Liver (tissue), 9 donors: ENCODE data around the gene EHMT1. TPM values are rescaled to one million over a fixed set of nuclear protein-coding genes. Genes with fewer than 3 reads are reported as not detected.
A peak's percentile ranks its signal among the peaks of the same experiment; 100 is the strongest.

Experiments
- DNase-seq: peaks from one replicate; pipeline ENCODE4 v3.0.0-alpha.2; 2017; ENCODE audit warnings: low spot score
- H3K27ac ChIP-seq, 2 donors: one replicate each; pipeline ENCODE4 v1.7.0; 2013; ENCODE audit warnings: inconsistent platforms in 2 of 2, low read length in 2 of 2, control low read depth in 1 of 2, low read depth in 1 of 2, mild to moderate bottlenecking in 1 of 2
- H3K27me3 ChIP-seq, 4 donors: one replicate each; pipeline versions ENCODE4 v1.6.1 to v1.7.0; 2013; ENCODE audit warnings: low read length in 3 of 4, inconsistent platforms in 1 of 4, mild to moderate bottlenecking in 1 of 4, moderate library complexity in 1 of 4; ENCODE audit not compliant: control insufficient read depth in 4 of 4, insufficient read depth in 4 of 4
- H3K36me3 ChIP-seq, 4 donors: one replicate each; pipeline versions ENCODE4 v1.6.1 to v1.7.0; 2013; ENCODE audit warnings: low read length in 3 of 4, mild to moderate bottlenecking in 3 of 4, low read depth in 1 of 4, moderate library complexity in 1 of 4; ENCODE audit not compliant: control insufficient read depth in 4 of 4, insufficient read depth in 3 of 4
- H3K4me1 ChIP-seq, 4 donors: one replicate each; pipeline versions ENCODE4 v1.6.1 to v1.7.0; 2013; ENCODE audit warnings: low read length in 3 of 4, mild to moderate bottlenecking in 3 of 4, moderate library complexity in 1 of 4; ENCODE audit not compliant: control insufficient read depth in 4 of 4, insufficient read depth in 4 of 4
- H3K4me3 ChIP-seq, 3 donors: one replicate each; pipeline versions ENCODE4 v1.6.1 to v1.7.0; 2013; ENCODE audit warnings: low read length in 3 of 3, control low read depth in 1 of 3, low read depth in 1 of 3, mild to moderate bottlenecking in 1 of 3
- H3K9ac ChIP-seq, 2 donors: one replicate each; pipeline ENCODE4 v1.7.0; 2013; ENCODE audit warnings: low read length in 2 of 2, mild to moderate bottlenecking in 2 of 2, moderate library complexity in 2 of 2, control low read depth in 1 of 2, low read depth in 1 of 2
- H3K9me3 ChIP-seq, 4 donors: one replicate each; pipeline versions ENCODE4 v1.6.1 to v1.7.0; 2013; ENCODE audit warnings: low read length in 3 of 4; ENCODE audit not compliant: control insufficient read depth in 4 of 4
- CTCF ChIP-seq: fragments of 150-350 bp; IDR thresholded peaks from 2 replicates; pipeline ENCODE4 v1.5.1; 2017; ENCODE audit warnings: improper control_type of control experiment, low read depth, low read length; ENCODE audit not compliant: missing input control
- EGR1 ChIP-seq, 2 donors: IDR thresholded peaks; 2 replicates each; pipeline ENCODE4 v1.6.1; 2016 to 2018; ENCODE audit warnings: antibody characterized with exemption in 2 of 2, low read depth in 2 of 2
- FOXA1 ChIP-seq: IDR thresholded peaks from 2 replicates; pipeline ENCODE4 v1.6.1; 2016; ENCODE audit warnings: antibody characterized with exemption
- FOXA2 ChIP-seq: IDR thresholded peaks from 2 replicates; pipeline ENCODE4 v1.6.1; 2016; ENCODE audit warnings: antibody characterized with exemption
- HNF4A ChIP-seq, 2 donors: conservative IDR thresholded peaks; 2 replicates each; pipeline ENCODE4 v1.6.1; 2016; ENCODE audit warnings: antibody characterized with exemption in 2 of 2, mild to moderate bottlenecking in 2 of 2
- HNF4G ChIP-seq: IDR thresholded peaks from 2 replicates; pipeline ENCODE4 v1.6.1; 2016; ENCODE audit warnings: antibody characterized with exemption
- JUND ChIP-seq, 2 donors: IDR thresholded peaks; 2 replicates each; pipeline ENCODE4 v1.6.1; 2016; ENCODE audit warnings: antibody characterized with exemption in 2 of 2
- NR2F2 ChIP-seq: IDR thresholded peaks from 2 replicates; pipeline ENCODE4 v1.6.1; 2016; ENCODE audit warnings: antibody characterized with exemption
- RAD21 ChIP-seq, 2 donors: IDR thresholded peaks; 2 replicates each; pipeline ENCODE4 v1.6.1; 2016; ENCODE audit warnings: antibody characterized with exemption in 2 of 2, mild to moderate bottlenecking in 2 of 2
- RXRA ChIP-seq, 2 donors: IDR thresholded peaks; 2 replicates each; pipeline ENCODE4 v1.6.1; 2017 to 2018; ENCODE audit warnings: antibody characterized with exemption in 2 of 2, mild to moderate bottlenecking in 1 of 2
- SP1 ChIP-seq: IDR thresholded peaks from 2 replicates; pipeline ENCODE4 v1.6.1; 2018; ENCODE audit warnings: antibody characterized with exemption, mild to moderate bottlenecking
- YY1 ChIP-seq: IDR thresholded peaks from 2 replicates; pipeline ENCODE4 v1.6.1; 2016; ENCODE audit warnings: antibody characterized with exemption, mild to moderate bottlenecking
- WGBS: extraction: QIAGEN DNeasy Blood & Tissue Kit; methylation state at CpG from one replicate; pipeline ENCODE4 v1.1.7; 2013; 5-methylcytosine and 5-hydroxymethylcytosine counted together
- polyA plus RNA-seq, 2 donors: library from polyadenylated mRNA; stranded (reverse) in 1 of 2; unstranded in 1 of 2; fragments of 200-250 nt in 1 of 2; fragments of >200 nt in 1 of 2; fragmentation: Nextera tagmentation in 1 of 2; extraction: Ambion mirVana in 1 of 2; gene quantifications; one replicate each; pipeline versions ENCODE4 v1.2.1 to v1.2.3, GENCODE V29; 2013 to 2015
- total RNA-seq, 2 donors: library from RNA; depleted of rRNA; stranded (reverse); fragments of >200 nt; gene quantifications; one replicate each; pipeline ENCODE4 v1.2.3, GENCODE V29; 2014
- TF ChIP-seq, protein P1 (sequence below): IDR thresholded peaks from 2 replicates; pipeline ENCODE4 v1.6.1; 2016; ENCODE audit warnings: antibody characterized with exemption, mild to moderate bottlenecking
- TF ChIP-seq, protein P2 (sequence below): IDR thresholded peaks from 2 replicates; pipeline ENCODE4 v1.6.1; 2016; ENCODE audit warnings: antibody characterized with exemption
- donor health status: healthy.
- donor health status: healthy.
- donor health status: healthy.
- donor health status: healthy.
- donor health status: healthy.

The EHMT1 gene
- total and polyA plus RNA-seq, 4 donors = 16.1 to 48.2 (median 27.3) TPM

DNA sequence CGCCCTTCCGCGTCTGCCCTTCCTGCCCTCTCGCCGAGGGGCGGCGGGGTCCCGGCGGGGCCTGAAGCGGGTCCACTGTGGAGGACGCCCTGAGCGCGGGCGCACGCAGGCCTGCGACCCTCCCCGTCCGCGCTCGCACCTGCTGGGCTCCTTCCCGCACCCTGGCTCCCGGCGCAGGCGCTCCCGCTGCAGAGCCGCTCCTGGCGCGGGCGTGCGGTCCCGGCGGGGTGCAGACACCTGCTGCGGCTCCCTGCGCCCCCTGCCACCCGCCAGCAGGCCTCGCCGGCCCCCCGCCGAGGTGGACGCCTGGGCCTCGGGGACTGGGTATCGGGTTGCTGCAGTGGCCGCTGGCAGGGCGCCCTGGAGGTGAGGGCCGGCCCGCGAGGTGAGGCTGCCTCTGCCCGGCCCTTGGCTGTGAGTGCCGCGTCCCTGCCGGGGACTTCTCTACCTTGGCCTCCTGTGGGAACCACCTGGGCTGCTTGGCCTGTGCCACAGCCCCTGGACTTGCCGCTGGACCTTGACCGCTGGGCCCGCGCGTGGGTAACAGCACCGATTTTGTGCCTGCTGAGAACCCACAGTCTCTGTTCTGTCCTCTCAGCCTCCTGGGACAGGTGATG lies 12.7 kb upstream of the EHMT1 start:
- H3K27ac ChIP-seq = peak overlapping the region; percentile 82 to 87

DNA sequence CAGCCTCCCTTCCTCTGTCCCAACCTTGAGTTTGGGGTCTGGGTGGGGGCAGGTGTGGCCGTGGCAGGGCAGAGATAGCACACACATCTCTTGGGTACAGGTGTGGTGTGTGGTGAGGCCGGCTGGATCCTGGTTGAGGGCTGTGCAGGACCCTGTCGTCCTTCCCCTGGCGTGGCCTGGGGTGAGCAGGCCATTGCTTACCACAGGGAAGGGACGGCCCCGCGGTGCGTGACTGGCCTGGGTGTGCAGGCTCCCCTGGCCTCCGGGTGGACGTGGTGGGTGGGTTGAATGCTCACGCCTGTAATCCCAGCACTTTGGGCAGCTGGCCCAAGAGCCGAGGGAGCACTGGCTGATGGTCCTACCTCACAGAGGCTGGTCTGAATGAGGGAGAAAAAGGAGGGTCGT lies 12.1 kb upstream of the EHMT1 start:
- Histone ChIP-seq H3K27me3 (no peaks in the 10 kb centered on the region), H3K4me3 (peak overlapping the region; percentile 5 to 84 (median 80)), H3K27ac (peak overlapping the region; percentile 82 to 87), H3K4me1 (peaks cover 10 to 38% (median 34%) of the 10 kb centered on the region in 4 donors), H3K9me3 (no peaks in the 10 kb centered on the region), H3K36me3 (no peaks in the 10 kb centered on the region), H3K9ac (peak overlapping the region in 1 of 2 donors; percentile 84)
- DNase-seq = no peak
- WGBS = 34% methylated on average over 13 of the region's 13 CpGs
- TF ChIP-seq, protein P1, sequence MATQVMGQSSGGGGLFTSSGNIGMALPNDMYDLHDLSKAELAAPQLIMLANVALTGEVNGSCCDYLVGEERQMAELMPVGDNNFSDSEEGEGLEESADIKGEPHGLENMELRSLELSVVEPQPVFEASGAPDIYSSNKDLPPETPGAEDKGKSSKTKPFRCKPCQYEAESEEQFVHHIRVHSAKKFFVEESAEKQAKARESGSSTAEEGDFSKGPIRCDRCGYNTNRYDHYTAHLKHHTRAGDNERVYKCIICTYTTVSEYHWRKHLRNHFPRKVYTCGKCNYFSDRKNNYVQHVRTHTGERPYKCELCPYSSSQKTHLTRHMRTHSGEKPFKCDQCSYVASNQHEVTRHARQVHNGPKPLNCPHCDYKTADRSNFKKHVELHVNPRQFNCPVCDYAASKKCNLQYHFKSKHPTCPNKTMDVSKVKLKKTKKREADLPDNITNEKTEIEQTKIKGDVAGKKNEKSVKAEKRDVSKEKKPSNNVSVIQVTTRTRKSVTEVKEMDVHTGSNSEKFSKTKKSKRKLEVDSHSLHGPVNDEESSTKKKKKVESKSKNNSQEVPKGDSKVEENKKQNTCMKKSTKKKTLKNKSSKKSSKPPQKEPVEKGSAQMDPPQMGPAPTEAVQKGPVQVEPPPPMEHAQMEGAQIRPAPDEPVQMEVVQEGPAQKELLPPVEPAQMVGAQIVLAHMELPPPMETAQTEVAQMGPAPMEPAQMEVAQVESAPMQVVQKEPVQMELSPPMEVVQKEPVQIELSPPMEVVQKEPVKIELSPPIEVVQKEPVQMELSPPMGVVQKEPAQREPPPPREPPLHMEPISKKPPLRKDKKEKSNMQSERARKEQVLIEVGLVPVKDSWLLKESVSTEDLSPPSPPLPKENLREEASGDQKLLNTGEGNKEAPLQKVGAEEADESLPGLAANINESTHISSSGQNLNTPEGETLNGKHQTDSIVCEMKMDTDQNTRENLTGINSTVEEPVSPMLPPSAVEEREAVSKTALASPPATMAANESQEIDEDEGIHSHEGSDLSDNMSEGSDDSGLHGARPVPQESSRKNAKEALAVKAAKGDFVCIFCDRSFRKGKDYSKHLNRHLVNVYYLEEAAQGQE = no peak
- TF ChIP-seq EGR1 (IDR thresholded peaks at IDR 0.05; ENCODE audit: low read depth in 2 of 2) (no peak), RAD21 (IDR thresholded peaks at IDR 0.05) (no peak), NR2F2 (no peak), FOXA1 (no peak), FOXA2 (no peak)
- TF ChIP-seq, protein P2, sequence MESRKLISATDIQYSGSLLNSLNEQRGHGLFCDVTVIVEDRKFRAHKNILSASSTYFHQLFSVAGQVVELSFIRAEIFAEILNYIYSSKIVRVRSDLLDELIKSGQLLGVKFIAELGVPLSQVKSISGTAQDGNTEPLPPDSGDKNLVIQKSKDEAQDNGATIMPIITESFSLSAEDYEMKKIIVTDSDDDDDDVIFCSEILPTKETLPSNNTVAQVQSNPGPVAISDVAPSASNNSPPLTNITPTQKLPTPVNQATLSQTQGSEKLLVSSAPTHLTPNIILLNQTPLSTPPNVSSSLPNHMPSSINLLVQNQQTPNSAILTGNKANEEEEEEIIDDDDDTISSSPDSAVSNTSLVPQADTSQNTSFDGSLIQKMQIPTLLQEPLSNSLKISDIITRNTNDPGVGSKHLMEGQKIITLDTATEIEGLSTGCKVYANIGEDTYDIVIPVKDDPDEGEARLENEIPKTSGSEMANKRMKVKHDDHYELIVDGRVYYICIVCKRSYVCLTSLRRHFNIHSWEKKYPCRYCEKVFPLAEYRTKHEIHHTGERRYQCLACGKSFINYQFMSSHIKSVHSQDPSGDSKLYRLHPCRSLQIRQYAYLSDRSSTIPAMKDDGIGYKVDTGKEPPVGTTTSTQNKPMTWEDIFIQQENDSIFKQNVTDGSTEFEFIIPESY = no peak

More for the DNA sequence above, 12.7 kb upstream of the EHMT1 start:
- WGBS = 2% methylated on average over 57 of the region's 57 CpGs
- Histone ChIP-seq H3K4me1 (peaks cover 10 to 37% (median 33%) of the 10 kb centered on the region in 4 donors), H3K4me3 (peak overlapping the region; percentile 66 to 84 (median 80)), H3K36me3 (no peaks in the 10 kb centered on the region), H3K9ac (peak overlapping the region in 1 of 2 donors; percentile 84), H3K27me3 (no peaks in the 10 kb centered on the region), H3K9me3 (no peaks in the 10 kb centered on the region)
- peak; percentile 21 for TF ChIP-seq SP1
- no peak for TF ChIP-seq JUND (IDR thresholded peaks at IDR 0.05)
- TF ChIP-seq, protein P1 = no peak
- TF ChIP-seq CTCF = no peak
- peak; percentile 27 to 50 for TF ChIP-seq HNF4A (conservative IDR thresholded peaks at IDR 0.05)
- TF ChIP-seq EGR1 (IDR thresholded peaks at IDR 0.05; ENCODE audit: low read depth in 2 of 2) = no peak
- no peak for TF ChIP-seq YY1
- TF ChIP-seq, protein P2 = no peak
- TF ChIP-seq NR2F2 = no peak
- TF ChIP-seq HNF4G = no peak
- TF ChIP-seq RXRA (IDR thresholded peaks at IDR 0.05) = no peak
- no peak for TF ChIP-seq FOXA2
- no peak for DNase-seq
